Peyer's patch (tissue), 4 donors: ENCODE measurements around the gene TMEM63B. TPM values are rescaled to one million over a fixed set of nuclear protein-coding genes. Genes with fewer than 3 reads are reported as not detected.

ENCODE experiments used
- DNase-seq, 3 donors: peaks; one replicate each; pipeline ENCODE4 v3.0.0-alpha.2; 2017 to 2019
- H3K27ac ChIP-seq, 4 donors: fragments of 200-600 bp; sonication (generic); one replicate each; pipeline ENCODE4 v1.5.1; 2016 to 2019
- H3K27me3 ChIP-seq, 2 donors: fragments of 200-600 bp; sonication (generic); one replicate each; pipeline ENCODE4 v1.5.1; 2019
- H3K36me3 ChIP-seq, 3 donors: fragments of 200-600 bp; sonication (generic); one replicate each; pipeline ENCODE4 v1.5.1; 2016 to 2019
- H3K4me1 ChIP-seq, 4 donors: fragments of 200-600 bp; sonication (generic); one replicate each; pipeline ENCODE4 v1.5.1; 2016 to 2019
- H3K4me3 ChIP-seq, 4 donors: fragments of 200-600 bp; sonication (generic); 1 replicate in 3 of 4; 2 replicates in 1 of 4; pipeline ENCODE4 v1.5.1; 2016 to 2019; ENCODE audit warnings: mild to moderate bottlenecking in 1 of 4
- H3K9me3 ChIP-seq, 4 donors: fragments of 200-600 bp; sonication (generic); one replicate each; pipeline ENCODE4 v1.5.1; 2016 to 2019; ENCODE audit warnings: mild to moderate bottlenecking in 1 of 4
- POLR2A ChIP-seq, 2 donors: fragments of 450-650 bp; IDR thresholded peaks; one replicate each; pipeline ENCODE4 v1.5.1; 2017; ENCODE audit warnings: antibody characterized with exemption in 2 of 2, mild to moderate bottlenecking in 2 of 2, moderate library complexity in 2 of 2
- total RNA-seq, 4 donors: library from RNA; depleted of rRNA; stranded (reverse); fragments of >200 nt; gene quantifications; one replicate each; pipeline ENCODE4 v1.1.0, GENCODE V29; 2016
- TF ChIP-seq, protein P1 (sequence below), 6 experiments: fragments of 450-650 bp in 4 of 6; fragments of 200-600 bp in 2 of 6; sonication (generic) in 1 of 6; IDR thresholded peaks; one replicate each; pipeline ENCODE4 v1.5.1; 2017 to 2019; ENCODE audit warnings: antibody characterized with exemption in 6 of 6, mild to moderate bottlenecking in 3 of 6, moderate library complexity in 1 of 6

TMEM63B gene
- total RNA-seq, 4 donors from 2014 or later = 56.9 to 92.1 (median 81.9) TPM

GRCh38 chr6:44198684-44199083 is 71.3 kb downstream of the TMEM63B start:
- Histone ChIP-seq H3K27me3 (no peaks in the 10 kb centered on the region), H3K9me3 (no peaks in the 10 kb centered on the region), H3K4me3 (no peak overlapping the region), H3K27ac (no peak overlapping the region), H3K4me1 (no peaks in the 10 kb centered on the region), H3K36me3 (no peaks in the 10 kb centered on the region)
- TF ChIP-seq, protein P1, sequence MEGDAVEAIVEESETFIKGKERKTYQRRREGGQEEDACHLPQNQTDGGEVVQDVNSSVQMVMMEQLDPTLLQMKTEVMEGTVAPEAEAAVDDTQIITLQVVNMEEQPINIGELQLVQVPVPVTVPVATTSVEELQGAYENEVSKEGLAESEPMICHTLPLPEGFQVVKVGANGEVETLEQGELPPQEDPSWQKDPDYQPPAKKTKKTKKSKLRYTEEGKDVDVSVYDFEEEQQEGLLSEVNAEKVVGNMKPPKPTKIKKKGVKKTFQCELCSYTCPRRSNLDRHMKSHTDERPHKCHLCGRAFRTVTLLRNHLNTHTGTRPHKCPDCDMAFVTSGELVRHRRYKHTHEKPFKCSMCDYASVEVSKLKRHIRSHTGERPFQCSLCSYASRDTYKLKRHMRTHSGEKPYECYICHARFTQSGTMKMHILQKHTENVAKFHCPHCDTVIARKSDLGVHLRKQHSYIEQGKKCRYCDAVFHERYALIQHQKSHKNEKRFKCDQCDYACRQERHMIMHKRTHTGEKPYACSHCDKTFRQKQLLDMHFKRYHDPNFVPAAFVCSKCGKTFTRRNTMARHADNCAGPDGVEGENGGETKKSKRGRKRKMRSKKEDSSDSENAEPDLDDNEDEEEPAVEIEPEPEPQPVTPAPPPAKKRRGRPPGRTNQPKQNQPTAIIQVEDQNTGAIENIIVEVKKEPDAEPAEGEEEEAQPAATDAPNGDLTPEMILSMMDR (IDR thresholded peaks at IDR 0.05) = no peak
- no peak for TF ChIP-seq POLR2A (IDR thresholded peaks at IDR 0.05)
- DNase-seq = no peak

DNA sequence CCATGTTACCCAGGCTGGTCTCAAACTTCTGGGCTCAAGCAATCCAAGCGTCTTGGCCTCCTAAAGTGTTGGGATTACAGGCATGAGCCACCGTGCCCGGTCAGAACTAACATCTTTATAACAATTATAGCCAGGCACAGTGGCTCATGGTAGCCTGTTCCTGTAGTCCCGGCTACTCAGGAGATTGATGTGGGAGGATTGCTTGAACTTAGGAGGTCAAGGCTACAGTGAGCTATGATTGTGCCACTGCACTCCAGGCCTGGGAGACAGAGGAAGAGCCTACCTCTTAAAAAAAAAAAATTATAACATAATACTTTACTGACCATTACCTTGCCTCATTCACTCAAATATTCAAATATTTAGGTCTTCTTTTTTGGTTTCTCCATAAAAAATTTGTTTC is 72.5 kb downstream of the TMEM63B start:
- Histone ChIP-seq H3K27me3 (no peaks in the 10 kb centered on the region), H3K4me3 (no peak overlapping the region), H3K36me3 (no peaks in the 10 kb centered on the region), H3K27ac (no peak overlapping the region), H3K4me1 (no peaks in the 10 kb centered on the region), H3K9me3 (no peaks in the 10 kb centered on the region)
- TF ChIP-seq, protein P1 (IDR thresholded peaks at IDR 0.05) = no peak
- no peak for TF ChIP-seq POLR2A (IDR thresholded peaks at IDR 0.05)
- no peak for DNase-seq

GRCh38 chr6:44201200-44201599 is 73.8 kb downstream of the TMEM63B start:
- no peaks in the 10 kb centered on the region for H3K4me1 ChIP-seq
- no peak overlapping the region for H3K27ac ChIP-seq
- H3K36me3 ChIP-seq = no peaks in the 10 kb centered on the region
- H3K27me3 ChIP-seq = no peaks in the 10 kb centered on the region
- H3K9me3 ChIP-seq = no peaks in the 10 kb centered on the region
- TF ChIP-seq POLR2A (IDR thresholded peaks at IDR 0.05) = no peak
- TF ChIP-seq, protein P1 (IDR thresholded peaks at IDR 0.05) = no peak
- DNase-seq = peak in 1 of 3 donors; percentile 65
- H3K4me3 ChIP-seq = no peak overlapping the region

DNA sequence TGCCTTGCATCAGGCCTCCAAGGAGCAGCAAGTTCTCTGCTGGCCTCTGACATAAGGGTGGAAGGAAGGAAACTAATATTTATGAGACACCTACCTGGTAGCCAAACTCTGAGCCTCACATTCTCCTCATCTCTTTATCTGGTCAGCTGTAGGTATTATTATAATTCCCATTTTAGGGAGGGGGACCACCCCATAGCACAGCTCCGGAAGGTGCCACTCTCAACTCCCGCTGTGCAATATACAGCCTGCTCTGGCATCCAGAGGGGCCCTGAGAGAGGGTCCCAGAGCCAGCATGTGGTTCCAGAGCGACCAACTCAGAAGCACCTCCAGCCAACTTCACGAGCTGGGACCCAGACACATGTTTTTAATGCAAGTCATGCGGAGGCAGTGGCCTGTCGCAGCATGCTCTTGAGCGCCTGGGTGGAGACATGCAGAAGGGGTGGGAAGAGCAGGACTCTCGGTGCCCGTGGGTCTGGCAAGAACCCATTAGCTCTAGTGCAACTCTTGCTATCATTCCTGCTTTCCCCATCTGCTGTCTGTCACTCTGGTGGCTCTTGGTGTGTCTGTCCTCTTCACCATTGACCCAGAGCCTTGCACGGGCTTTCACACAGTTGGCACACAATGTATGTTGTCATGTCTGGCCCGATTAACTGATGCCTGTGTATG is 74.4 kb downstream of the TMEM63B start:
- TF ChIP-seq POLR2A (IDR thresholded peaks at IDR 0.05) = no peak
- TF ChIP-seq, protein P1 (IDR thresholded peaks at IDR 0.05) = no peak
- Histone ChIP-seq H3K4me3 (no peak overlapping the region), H3K36me3 (no peaks in the 10 kb centered on the region), H3K9me3 (no peaks in the 10 kb centered on the region), H3K27ac (no peak overlapping the region), H3K4me1 (no peaks in the 10 kb centered on the region), H3K27me3 (no peaks in the 10 kb centered on the region)
- no peak for DNase-seq

DNA sequence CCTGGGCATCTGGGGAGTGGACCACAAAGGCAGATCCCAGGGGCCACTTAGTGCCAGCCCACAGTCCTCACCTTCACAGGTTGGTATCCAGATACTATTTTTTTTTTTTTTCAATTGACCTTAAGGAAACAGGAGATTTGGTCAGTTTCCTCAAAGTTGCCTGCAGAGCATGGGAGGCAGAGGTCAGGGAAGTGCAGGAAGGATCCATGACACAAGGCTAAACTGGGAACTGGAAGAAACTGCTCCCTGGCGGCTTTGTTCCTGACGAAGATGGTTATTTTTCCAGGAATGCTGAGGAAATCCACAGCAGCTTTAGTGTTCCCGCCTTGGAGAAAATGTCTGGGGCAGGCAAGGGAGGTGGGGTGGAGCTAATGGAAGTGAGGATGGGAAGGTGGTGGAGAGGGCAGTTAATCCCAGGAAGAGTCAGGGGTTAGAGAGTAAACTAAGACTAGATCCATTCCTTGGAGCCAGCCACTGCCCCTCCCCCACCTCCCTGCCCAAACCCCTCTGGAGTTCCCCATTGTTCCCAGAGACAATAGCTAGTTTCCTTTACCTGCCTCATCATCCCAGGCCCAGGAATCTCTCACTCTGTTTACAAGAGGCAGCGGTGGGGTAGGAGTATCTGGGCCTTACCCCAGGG is 75.1 kb downstream of the TMEM63B start:
- H3K27ac ChIP-seq = no peak overlapping the region

More for the DNA sequence above, 75.1 kb downstream of the TMEM63B start:
- DNase-seq = no peak
- Histone ChIP-seq H3K4me3 (no peak overlapping the region), H3K4me1 (no peaks in the 10 kb centered on the region), H3K36me3 (no peaks in the 10 kb centered on the region), H3K9me3 (no peaks in the 10 kb centered on the region), H3K27me3 (no peaks in the 10 kb centered on the region)
- TF ChIP-seq, protein P1 (IDR thresholded peaks at IDR 0.05) = no peak
- TF ChIP-seq POLR2A (IDR thresholded peaks at IDR 0.05) = no peak
